Neutrophil (primary cell): ENCODE measurements around the gene SEC24B.

Source experiments
- H3K27ac ChIP-seq: fragments of 200-600 bp; sonication (generic); 2 replicates; pipeline ENCODE4 v1.5.1; 2016; ENCODE audit warnings: mild to moderate bottlenecking, moderate library complexity
- H3K27me3 ChIP-seq: fragments of 200-600 bp; sonication (generic); 2 replicates; pipeline ENCODE4 v1.6.0; 2016; ENCODE audit warnings: mild to moderate bottlenecking
- H3K36me3 ChIP-seq: fragments of 200-600 bp; sonication (generic); 2 replicates; pipeline ENCODE4 v1.5.1; 2017
- H3K4me1 ChIP-seq, 2 experiments: fragments of 200-600 bp in 1 of 2; sonication (generic) in 1 of 2; 1 replicate in 1 of 2; 2 replicates in 1 of 2; pipeline versions ENCODE4 v1.5.1 to v1.6.1; 2013 to 2016; ENCODE audit warnings: low read depth in 1 of 2, low read length in 1 of 2, mild to moderate bottlenecking in 1 of 2, moderate library complexity in 1 of 2; ENCODE audit not compliant: control insufficient read depth in 1 of 2, insufficient read depth in 1 of 2
- H3K4me3 ChIP-seq, 2 experiments: fragments of 200-600 bp in 1 of 2; sonication (generic) in 1 of 2; 1 replicate in 1 of 2; 2 replicates in 1 of 2; pipeline ENCODE4 v1.5.1; 2013 to 2016; ENCODE audit warnings: low read depth in 1 of 2, low read length in 1 of 2, mild to moderate bottlenecking in 1 of 2, moderate library complexity in 1 of 2
- H3K9me3 ChIP-seq: fragments of 200-600 bp; sonication (generic); 2 replicates; pipeline ENCODE4 v1.5.1; 2016
- CTCF ChIP-seq: fragments of 200-600 bp; sonication (generic); IDR thresholded peaks from 2 replicates; pipeline ENCODE4 v1.5.1; 2016; ENCODE audit warnings: antibody characterized with exemption

The SEC24B gene

GRCh38 chr4:109433205-109434006 lies at the start of gene SEC24B:
Gene SEC24B, plus strand, starts transcription at chr4:109433815. Its CDS starts 55 bp downstream, at chr4:109433870.
- no peaks in the 10 kb centered on the region for H3K36me3 ChIP-seq
- peak within 1 kb of the TSS; percentile 97 for H3K27ac ChIP-seq
- H3K27me3 ChIP-seq: no peaks in the 10 kb centered on the region
- TF ChIP-seq CTCF: peak; percentile 88
- H3K4me1 ChIP-seq: peaks cover 29 to 30% of the 10 kb centered on the region in 2 experiments
- H3K9me3 ChIP-seq: no peaks in the 10 kb centered on the region
- peak within 1 kb of the TSS; percentile 63 to 82 for H3K4me3 ChIP-seq

GRCh38 chr4:109383823-109384222 lies 49.8 kb upstream of the SEC24B start:
- Histone ChIP-seq H3K36me3 (no peaks in the 10 kb centered on the region), H3K27me3 (peaks cover 16% of the 10 kb centered on the region), H3K9me3 (no peaks in the 10 kb centered on the region), H3K4me3 (no peak overlapping the region), H3K4me1 (no peaks in the 10 kb centered on the region), H3K27ac (no peak overlapping the region)
- TF ChIP-seq CTCF: no peak

GRCh38 chr4:109385260-109385659 lies 48.4 kb upstream of the SEC24B start:
- H3K4me3 ChIP-seq: no peak overlapping the region
- TF ChIP-seq CTCF: no peak
- peaks cover 28% of the 10 kb centered on the region for H3K27me3 ChIP-seq
- H3K4me1 ChIP-seq: no peaks in the 10 kb centered on the region
- no peak overlapping the region for H3K27ac ChIP-seq
- H3K9me3 ChIP-seq: no peaks in the 10 kb centered on the region
- no peaks in the 10 kb centered on the region for H3K36me3 ChIP-seq

- no peak for TF ChIP-seq CTCF
- Histone ChIP-seq H3K9me3 (no peaks in the 10 kb centered on the region), H3K36me3 (no peaks in the 10 kb centered on the region), H3K27me3 (peaks cover 42% of the 10 kb centered on the region), H3K4me1 (no peaks in the 10 kb centered on the region), H3K27ac (no peak overlapping the region), H3K4me3 (no peak overlapping the region)
These were observed 44.1 kb upstream of the SEC24B start for GRCh38 chr4:109389369-109390114.

GRCh38 chr4:109390115-109390768 lies 43.4 kb upstream of the SEC24B start:
- no peaks in the 10 kb centered on the region for H3K36me3 ChIP-seq
- H3K27ac ChIP-seq: no peak overlapping the region
- H3K4me3 ChIP-seq: no peak overlapping the region
- H3K4me1 ChIP-seq: no peaks in the 10 kb centered on the region
- peaks cover 42% of the 10 kb centered on the region for H3K27me3 ChIP-seq
- no peak for TF ChIP-seq CTCF
- H3K9me3 ChIP-seq: no peaks in the 10 kb centered on the region
